ENCODE measurements around the gene AKIRIN1.
"Not testable (repeated sequence)": the region's sequence is repeated elsewhere in the genome, so short reads cannot be mapped to it uniquely, and the experiment has no call there.

GRCh38 chr1:38977399-38978244 is 13.5 kb upstream of the AKIRIN1 start:
- not testable (repeated sequence) for TF ChIP-seq CTCF, POLR2A, POLR2AphosphoS5 (IDR thresholded peaks at IDR 0.05)

All from suprapubic skin (tissue), 4 donors.